ENCODE data around the gene RPL18A.

- TF ChIP-seq CTCF (conservative IDR thresholded peaks at IDR 0.05; ENCODE audit: low read length) (no peak), EZH2phosphoT487 (IDR thresholded peaks at IDR 0.05; ENCODE audit: borderline replicate concordance) (no peak)
These were observed 21.7 kb upstream of the RPL18A start for GRCh38 chr19:17837972-17838371.
